GM21515 (cell line): ENCODE data around the gene FRYL.
"Not testable (repeated sequence)": the region's sequence is repeated elsewhere in the genome, so short reads cannot be mapped to it uniquely, and the experiment has no call there.

Experiments
- ATAC-seq: cut with Tn5 transposase; IDR thresholded peaks from one replicate; pipeline ENCODE4 v1.9.1; 2021; ENCODE audit not compliant: unreplicated experiment

FRYL gene

DNA sequence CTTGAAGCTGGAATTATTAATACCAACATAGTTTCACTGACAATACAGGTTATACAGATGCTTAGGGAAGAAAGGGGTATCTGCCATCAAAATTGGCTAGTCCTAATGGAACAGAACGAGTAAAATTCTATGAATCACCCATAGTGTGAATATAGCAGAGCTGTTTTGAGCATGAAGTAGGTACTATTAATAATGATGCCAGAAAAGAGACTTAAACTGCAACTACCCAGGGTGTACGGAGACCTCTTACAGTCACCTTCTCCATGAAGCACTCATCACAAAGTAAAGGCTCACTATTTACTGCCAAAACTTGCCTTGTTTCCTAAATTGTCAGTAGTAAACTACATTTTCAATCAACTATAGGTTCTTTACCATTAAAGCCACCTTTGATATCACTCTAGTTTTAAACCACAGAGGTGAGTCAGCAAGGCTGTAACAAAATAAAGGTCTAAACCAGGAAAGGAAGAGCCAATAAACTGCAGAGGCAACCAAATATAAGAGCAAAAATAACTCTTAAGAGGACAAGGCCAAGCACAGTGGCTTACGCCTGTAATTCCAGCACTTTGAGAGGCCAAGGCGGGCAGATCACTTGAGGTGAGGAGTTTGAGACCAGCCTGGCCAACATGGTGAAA is 114.4 kb downstream of the FRYL start:
- ATAC-seq, result no peak

DNA sequence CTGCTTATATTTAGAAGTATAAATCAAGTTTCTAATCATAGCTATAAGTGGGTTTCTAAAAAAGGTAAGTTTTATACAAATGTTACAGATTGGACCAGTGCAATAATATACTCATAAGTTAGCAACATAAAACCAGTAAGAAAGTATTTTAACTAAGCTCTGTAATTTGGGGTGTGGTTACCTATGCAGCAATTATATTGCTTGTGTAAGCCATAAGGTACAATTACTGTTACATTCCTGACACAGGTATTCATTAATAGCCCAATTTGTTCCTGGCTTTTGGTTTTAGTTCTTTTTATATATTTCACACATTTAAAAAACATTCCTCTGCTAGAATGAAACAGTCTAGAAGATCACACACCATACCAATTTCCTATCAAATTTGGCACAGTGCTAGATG is 115.1 kb downstream of the FRYL start:
- no peak for ATAC-seq

DNA sequence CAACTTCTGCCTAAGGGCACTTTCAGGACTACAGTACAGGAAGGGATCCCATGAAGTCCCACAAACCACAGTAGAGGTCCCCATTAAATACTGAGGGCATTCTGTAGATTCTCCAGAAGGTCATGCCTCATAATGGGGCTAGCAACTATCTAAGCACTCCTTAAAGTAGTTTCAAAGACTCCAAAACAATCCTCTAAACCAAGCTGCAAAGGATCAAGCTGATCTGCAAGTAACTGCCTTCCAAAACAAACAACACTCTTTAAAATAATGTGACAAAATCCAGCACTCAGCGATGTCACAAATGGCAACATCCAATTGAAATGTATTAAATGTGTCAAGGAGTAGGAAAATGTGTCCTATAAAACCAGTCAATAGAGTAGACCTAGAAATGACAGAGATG is 118.7 kb downstream of the FRYL start:
- no peak for ATAC-seq

DNA sequence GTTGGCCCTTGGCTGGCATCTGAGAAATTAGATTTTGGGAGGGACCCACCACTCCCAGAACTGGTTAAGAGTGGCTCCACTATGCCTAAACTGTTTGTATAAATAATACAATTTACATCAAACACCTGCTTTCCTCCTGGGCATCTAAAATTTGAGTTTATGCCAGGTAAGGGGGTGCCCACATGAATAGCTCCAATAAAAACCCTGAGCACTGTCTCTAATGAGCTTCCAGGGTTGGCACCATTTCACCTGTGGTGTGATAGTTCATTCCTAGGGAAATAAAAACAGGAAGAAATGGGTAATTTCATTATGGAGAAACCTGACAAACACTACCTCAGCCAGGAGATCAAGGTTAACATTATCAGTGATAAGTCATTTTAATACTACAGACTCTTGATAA is 119.7 kb downstream of the FRYL start:
- no peak for ATAC-seq

DNA sequence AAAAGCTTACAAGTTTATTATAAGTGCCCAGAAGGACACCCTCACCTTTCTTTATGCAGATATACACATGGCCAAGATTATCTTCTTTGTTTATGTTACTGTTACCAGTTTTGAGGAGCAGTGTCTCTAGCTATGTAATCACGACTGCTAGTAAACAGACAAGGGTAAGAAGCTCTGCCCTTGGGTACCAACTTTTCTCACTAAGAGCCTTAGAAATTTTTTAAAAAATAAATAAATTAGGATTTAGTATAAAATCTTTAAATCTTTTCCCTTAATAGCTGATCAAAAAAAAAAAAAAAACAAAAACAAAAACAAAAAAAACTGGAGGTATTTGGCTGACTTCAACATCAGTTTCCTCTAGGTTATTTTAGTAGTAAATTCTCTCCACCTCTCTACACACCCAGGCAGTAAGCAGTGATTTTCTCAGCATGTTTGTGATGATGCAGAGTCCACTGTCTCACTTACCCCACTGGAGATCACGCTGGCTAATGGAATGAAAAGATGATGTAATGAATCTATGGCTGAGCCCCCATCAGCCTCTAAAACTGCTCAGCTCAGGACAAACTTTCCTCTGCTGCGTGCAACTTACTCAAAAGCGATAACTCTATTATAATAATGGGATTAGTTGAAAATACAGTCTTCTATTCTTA is 125.9 kb downstream of the FRYL start:
- no peak for ATAC-seq

DNA sequence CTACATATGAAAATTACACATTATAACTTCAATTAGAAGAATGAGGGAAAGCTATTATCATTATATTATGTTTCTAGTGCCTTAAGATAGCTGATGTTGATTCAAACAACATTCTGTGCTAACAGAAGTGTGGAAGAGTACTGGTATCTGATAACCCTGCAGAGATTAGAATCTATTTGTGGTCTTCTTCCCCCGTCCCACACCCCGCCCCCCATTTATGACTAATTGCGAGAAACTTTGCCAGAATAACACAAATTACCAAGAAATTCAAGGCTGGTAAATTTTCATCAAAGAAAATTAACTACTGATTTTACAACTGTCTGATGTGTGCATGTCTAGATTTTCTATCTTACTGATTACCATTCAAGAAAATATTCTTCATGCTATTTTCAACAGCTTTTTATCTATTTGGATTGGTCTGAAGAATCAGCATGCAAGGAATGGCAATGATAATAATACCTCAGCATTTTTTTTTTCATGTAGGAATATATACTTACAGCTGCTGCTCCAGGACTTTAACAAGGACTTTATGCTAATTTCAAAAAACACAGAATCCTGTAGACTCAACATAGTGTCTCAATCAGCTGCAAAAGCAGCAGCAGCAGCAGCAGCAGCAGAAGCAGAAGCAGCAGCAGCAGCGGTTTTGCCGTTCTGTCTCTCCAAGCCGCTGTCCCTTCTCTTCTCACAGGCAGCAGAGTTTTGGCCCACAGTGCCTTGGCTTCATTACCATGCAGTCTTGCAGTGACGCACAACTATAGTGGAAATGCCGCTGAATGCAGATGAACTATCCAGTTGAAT is 126.7 kb downstream of the FRYL start:
- ATAC-seq, result no peak

DNA sequence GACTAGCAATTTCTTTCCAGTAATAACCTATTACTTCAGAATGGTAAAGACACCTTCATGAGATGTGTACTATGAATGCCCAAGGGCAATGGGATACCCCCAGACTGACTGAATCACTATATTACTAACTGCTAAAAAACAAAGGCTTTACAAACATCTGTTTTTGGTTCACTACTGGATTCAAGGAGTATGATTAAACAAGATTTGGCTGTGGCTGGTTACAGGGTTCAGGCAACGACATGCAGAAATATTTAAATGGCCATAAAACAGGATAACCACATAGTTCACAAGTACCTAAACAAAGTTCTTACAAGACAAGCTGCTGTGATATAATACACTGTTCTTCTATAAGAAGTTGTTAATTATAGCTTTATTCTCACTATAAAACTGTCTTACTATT is 128.2 kb downstream of the FRYL start:
- ATAC-seq, result no peak

DNA sequence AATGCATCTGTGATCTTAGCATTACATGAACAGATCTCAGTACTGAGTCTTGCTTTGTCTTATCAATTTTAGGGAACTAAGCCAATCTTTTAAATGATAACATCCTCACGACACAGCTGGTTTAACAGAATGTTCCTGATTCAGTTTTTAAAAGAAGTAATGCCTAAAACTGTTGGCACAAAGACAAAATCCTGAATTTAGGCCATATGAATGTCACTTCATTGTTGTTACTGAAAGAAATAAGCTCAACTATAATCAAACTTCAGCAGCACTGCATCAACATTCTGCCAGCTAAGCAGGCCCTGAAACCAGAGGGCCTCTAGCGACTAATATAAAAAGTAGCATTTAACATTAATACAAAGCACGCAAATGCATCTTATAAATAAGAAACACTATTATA is 130.6 kb downstream of the FRYL start:
- ATAC-seq, result no peak

DNA sequence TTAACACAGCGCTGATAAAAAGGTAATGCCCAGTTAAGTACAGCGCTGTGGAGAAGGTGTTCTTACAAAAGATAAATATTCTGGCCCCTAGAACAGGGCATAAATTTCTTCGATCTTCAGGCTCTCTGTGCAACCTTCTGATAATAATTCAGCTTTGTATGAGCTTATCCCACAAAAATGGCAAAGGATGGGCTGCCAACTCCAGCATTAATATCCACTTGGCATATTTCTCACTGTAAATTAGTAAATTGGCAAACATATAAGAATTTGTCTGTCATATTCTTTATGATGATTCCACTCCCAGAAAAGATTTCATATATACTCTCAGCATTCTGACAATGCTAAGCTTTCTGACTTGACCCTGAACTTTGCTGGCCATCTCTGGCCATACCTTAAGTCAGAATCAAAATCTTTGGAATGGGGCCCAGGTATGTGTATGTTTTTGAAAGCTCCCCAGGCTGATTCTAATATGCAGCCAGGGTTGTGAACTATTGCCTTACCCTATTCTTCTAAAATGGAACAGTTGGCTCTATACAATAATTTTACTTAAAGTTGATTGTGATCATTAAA is 134.8 kb downstream of the FRYL start:
- ATAC-seq, result no peak

DNA sequence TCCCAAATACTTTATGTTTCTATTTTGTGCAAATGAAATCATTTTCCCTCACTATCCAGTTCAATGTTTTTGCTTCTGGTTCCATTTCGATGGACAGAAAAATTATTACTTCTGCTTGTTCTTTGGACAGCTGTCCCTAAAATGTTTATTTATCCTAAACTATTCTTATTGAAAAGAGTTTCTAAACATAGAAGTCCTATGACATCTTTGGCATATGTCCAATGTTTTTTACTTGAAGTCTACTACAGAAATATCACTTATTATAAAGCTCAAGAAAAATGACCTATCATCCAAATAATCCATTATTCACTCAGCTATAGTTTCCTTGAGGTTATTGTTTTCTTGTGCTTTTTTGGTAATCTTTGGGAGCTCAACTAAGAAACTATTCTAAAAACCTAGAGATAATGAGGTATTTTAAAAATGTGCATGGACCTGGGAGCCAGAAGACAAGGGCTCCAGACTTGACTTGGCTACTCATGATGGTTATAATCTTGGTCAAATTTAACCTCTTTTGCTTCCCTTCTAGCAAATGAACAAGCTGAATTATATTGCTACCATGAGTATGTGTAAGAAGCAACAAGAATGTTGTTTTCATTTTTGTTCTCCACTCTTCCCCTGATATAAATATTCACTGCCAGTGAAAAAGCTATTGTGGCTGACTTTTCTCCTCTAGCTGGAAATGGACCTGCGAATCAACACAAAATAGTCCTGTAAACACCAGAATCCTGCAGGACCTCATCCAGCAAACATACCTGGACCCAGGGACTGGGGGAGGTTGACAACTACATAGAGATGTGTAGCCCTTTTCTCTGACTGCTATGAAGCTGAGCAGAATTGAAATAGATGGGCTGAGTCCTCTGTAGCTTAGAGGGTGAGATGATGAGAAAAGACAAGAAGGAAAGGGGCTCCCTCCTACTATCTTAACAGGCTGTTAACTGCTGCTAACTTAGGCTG is 137.4 kb downstream of the FRYL start:
- no peak for ATAC-seq

DNA sequence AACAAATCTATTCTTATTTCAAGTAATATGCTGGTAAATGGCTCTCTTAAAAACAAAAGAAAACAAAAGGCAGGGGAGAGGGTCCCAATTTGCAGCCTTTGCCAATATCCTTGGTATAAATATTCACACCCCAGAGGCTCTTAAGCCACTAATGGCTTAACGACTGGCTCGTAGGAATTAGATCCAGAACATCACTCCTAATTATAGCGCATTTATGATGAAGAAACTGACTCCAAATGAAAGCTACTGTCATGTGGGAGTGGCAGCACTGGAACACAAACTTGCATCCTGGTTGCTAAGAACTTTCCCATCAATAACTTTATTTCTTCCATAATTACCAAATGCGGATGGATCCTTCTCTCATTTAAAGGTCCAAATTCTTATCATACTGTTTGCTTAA is 138.7 kb downstream of the FRYL start:
- ATAC-seq, result no peak

DNA sequence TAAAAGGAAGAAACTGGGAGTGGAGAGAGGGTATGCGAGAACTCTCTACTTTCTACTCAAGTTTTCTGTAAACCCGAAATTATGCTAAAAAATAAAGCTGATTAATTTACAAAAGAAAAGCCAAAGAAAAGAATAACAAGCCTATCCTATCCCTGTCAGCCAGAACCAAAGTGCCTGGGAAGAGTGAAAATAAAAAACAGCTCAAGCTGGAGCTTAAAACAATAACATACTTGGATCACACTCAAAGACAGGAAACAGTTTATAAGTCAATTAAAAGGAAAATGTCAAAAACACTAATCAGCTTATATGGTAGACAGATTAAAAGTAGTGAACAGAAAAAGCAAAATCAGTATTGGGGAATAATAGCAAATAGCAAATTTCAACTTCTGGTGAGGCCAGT is 139.4 kb downstream of the FRYL start:
- no peak for ATAC-seq

DNA sequence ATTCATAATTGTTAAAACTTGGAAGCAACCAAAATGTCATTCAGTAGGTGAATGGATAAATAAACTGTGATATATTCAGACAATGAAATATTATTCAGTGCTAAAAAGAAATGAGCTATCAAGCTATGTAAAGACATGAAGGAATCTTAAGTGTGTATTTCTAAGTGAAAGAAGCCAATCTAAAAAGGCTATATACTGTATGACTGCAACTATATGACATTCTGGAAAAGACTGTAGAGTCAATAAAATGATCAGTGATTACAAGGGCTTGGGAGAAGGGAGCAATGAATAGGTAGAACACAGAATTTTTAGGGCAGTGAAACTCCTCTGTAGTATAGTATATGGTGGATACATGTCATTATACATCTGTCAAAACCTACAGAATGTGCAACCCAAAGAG is 139.9 kb downstream of the FRYL start:
- no peak for ATAC-seq

DNA sequence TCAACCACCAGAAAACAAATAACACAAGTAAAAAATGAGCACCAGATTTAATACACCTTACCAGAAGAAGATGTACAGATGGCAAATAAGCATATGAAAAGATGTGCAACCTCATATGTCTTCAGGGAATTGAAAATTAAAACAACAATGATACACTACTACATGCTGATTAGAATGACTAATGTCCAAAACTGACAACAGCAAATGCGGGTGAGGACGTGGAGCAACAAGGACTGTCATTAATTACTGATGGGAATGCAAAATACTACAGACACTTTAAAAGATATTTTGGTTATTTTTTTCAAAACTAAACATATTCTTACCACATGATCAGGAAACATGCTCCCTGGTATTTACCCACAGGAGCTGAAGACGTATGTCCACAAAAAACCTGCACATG is 140.3 kb downstream of the FRYL start:
- ATAC-seq, result no peak

DNA sequence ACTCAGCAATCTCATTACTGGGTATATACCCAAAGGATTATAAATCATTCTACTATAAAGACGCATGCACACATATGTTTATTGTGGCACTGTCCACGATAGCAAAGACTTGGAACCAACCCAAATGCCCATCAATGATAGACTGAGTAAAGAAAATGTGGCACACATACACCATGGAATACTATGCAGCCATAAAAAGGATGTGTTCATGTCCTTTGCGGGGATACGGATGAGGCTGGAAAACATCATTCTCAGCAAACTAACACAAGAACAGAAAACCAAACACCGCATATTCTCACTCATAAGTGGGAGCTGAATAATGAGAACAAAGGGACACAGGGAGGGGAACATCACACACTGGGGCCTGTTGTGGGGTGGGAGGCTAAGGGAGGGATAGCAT is 141.5 kb downstream of the FRYL start:
- ATAC-seq, result not testable (repeated sequence)

DNA sequence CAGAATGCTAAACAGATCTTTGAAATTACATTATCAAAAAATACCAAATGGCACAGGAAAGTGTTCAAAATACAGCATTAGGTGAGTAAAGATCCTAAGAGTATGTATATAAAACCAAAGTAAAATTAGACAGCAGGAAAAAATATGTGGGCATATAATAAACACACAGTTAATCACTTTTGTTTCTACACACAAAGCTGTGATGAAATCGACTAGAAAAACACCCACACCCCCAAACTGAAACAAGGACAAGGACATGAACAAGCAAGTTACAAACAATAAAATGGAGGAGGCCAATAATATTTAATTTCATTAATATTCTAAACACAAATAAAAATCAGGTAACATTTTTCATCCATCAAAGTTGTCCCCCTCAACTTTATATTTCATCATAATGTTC is 143.2 kb downstream of the FRYL start:
- no peak for ATAC-seq

DNA sequence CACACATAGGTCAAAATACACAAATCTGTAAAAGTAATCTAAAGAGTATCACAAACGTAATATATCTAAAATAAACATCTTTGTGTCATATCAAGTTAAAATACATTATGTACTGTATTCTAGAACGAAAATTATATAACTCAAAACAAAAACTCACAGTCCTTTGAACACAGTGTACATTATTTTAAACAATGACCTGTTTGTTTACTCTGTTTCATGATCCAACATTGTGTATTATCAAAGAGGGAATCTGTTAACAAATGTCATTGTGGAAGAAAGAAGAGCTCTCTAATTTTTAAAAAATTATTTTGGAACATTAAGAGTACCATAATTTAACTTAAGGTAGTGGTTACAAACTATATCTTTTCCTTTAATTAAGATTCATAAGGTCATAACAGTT is 144.1 kb downstream of the FRYL start:
- no peak for ATAC-seq

DNA sequence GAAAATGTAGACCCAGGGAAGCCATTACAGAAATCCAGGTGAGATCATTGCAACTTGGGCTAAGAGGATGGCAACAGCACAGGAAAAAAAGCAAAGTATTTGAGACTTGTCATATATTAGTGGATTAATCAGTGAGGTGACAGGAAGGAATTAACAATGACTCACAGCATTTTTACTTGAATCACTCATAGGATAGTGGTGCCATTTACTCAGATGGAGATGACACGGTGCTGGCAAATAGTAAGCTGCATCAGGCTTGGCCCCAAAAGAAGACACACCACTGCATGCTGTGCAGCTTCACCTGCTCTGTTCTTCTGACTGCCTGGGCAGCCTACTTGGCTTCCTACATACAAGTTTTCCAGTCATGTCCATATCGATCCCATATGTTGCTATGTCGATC is 144.8 kb downstream of the FRYL start:
- no peak for ATAC-seq

DNA sequence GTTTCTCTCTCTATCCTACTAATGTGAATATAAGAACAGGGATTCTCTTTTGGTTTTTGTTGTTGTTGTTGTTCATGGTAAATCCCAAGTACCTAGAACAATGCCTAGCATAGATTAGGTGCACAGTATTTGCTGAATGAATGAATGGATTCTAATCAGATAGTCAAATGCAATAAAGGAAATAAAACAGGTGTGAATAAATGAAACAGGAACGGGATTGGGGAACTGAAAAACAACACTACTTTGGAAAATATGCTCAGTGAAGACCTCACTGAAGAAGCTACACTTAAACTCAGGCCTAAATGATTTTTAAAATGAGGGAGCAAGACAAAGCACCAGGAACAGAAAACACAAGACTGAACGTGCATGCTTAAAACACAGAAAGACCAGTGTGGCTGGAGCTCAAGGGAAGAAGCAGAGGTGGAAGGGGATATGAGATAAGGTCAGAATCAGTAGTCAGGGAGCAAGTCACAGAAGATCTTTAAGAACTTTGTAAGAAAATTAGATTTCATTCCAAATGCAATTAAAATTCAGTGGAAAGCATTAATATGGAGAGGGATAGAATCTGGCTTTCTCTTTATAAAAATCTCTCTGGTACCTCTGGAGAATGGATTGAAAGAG is 145.3 kb downstream of the FRYL start:
- ATAC-seq, result no peak

DNA sequence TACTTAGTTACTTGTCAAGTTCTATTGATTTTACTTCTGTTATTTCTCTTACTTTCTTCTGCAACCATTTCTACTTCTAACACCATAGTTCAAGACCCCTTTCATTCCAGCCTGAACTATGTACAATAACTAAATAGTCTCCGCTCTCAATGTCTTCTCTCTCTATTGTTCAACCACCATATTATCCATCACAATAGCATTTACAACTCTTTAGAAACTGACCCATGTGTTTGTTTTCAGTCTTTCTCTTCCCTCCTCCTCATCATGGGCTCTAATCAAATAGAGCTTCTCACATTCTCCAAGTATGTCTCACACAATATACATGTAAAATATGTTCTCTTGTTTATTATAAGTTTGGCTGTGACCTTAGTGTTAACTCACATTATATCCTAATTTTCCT is 146.4 kb downstream of the FRYL start:
- no peak for ATAC-seq
